IMR-90 (cell line): ENCODE measurements around the gene TMEM259. TPM values are rescaled to one million over a fixed set of nuclear protein-coding genes. Genes with fewer than 3 reads are reported as not detected.
A peak's percentile ranks its signal among the peaks of the same experiment; 100 is the strongest.

ENCODE experiments used
- ATAC-seq: fragments of 200-7000 bp; cut with Tn5 transposase; 2 replicates; pipeline ENCODE4 v1.9.1; 2020; ENCODE audit warnings: low read depth, mild to moderate bottlenecking, moderate library complexity
- BruUV-seq: library from RNA; stranded (reverse); fragments of 400-500 nt; replicated peaks from 2 replicates; lab custom pipeline; 2021; lab: Mats Ljungman, UMichigan
- CTCF ChIA-PET: fragments of 300-600 bp; formaldehyde crosslinking; extraction: SDS; loops from one replicate; lab custom pipeline; 2021; ENCODE audit warnings: antibody characterized with exemption; lab: Yijun Ruan, JAX
- POLR2A ChIA-PET: fragments of 300-600 bp; sonication (Branson Sonifier 250); formaldehyde crosslinking; loops from one replicate; lab custom pipeline; 2022; ENCODE audit warnings: antibody characterized with exemption; ENCODE audit not compliant: unreplicated experiment; lab: Charles Lee
- DNase-seq: peaks from one replicate; pipeline ENCODE4 v3.0.0; 2013
- H2AFZ ChIP-seq: replicated peaks from 2 replicates; pipeline ENCODE3; 2013; ENCODE audit warnings: low read length, mild to moderate bottlenecking; ENCODE audit not compliant: poor library complexity
- H2AK5ac ChIP-seq: 2 replicates; pipeline ENCODE4 v1.6.1; 2013; ENCODE audit warnings: low read depth, low read length, inconsistent platforms
- H2AK9ac ChIP-seq: replicated peaks from 2 replicates; pipeline ENCODE3; 2013; ENCODE audit warnings: mild to moderate bottlenecking, low read depth, low read length, moderate library complexity; ENCODE audit not compliant: poor library complexity
- H2BK120ac ChIP-seq: 2 replicates; pipeline ENCODE4 v1.6.1; 2013; ENCODE audit warnings: low read depth, low read length, inconsistent platforms
- H2BK15ac ChIP-seq: 3 replicates; pipeline ENCODE4 v1.6.1; 2013; ENCODE audit warnings: low read depth, low read length, inconsistent platforms
- H2BK20ac ChIP-seq: 2 replicates; pipeline ENCODE4 v1.6.1; 2013; ENCODE audit warnings: low read depth, mild to moderate bottlenecking, inconsistent platforms, low read length, moderate library complexity
- H2BK5ac ChIP-seq: 2 replicates; pipeline ENCODE4 v1.6.1; 2013; ENCODE audit warnings: mild to moderate bottlenecking, low read depth, low read length, inconsistent platforms; ENCODE audit not compliant: poor library complexity, severe bottlenecking
- H3K14ac ChIP-seq: replicated peaks from 2 replicates; pipeline ENCODE4 v1.6.1; 2013; ENCODE audit warnings: low read depth, low read length, inconsistent platforms
- H3K18ac ChIP-seq: 2 replicates; pipeline ENCODE4 v1.6.1; 2013; ENCODE audit warnings: low read depth, low read length, control low read depth
- H3K23ac ChIP-seq: 2 replicates; pipeline ENCODE4 v1.6.1; 2013; ENCODE audit warnings: low read depth, low read length, inconsistent platforms
- H3K27ac ChIP-seq: 2 replicates; pipeline ENCODE4 v1.5.1; 2013; ENCODE audit warnings: mild to moderate bottlenecking, control low read depth, low read length; ENCODE audit not compliant: insufficient read depth
- H3K27me3 ChIP-seq: 2 replicates; pipeline ENCODE4 v1.6.1; 2013; ENCODE audit warnings: low read length; ENCODE audit not compliant: control insufficient read depth, insufficient read depth
- H3K36me3 ChIP-seq: 2 replicates; pipeline ENCODE4 v1.6.1; 2013; ENCODE audit warnings: low read length, mixed read lengths; ENCODE audit not compliant: control insufficient read depth, insufficient read depth
- H3K4ac ChIP-seq: 2 replicates; pipeline ENCODE4 v1.6.1; 2013; ENCODE audit warnings: low read depth, low read length, inconsistent platforms
- H3K4me1 ChIP-seq: 2 replicates; pipeline ENCODE4 v1.6.1; 2013; ENCODE audit warnings: low read length, mixed read lengths; ENCODE audit not compliant: control insufficient read depth, insufficient read depth
- H3K4me2 ChIP-seq: 2 replicates; pipeline ENCODE4 v1.6.1; 2013; ENCODE audit warnings: low read depth, mild to moderate bottlenecking, control low read depth, low read length, moderate library complexity
- H3K4me3 ChIP-seq: 2 replicates; pipeline ENCODE4 v1.5.1; 2013; ENCODE audit warnings: low read depth, mild to moderate bottlenecking, control low read depth, low read length, moderate library complexity; ENCODE audit not compliant: insufficient read depth
- H3K56ac ChIP-seq: 2 replicates; pipeline ENCODE4 v1.6.1; 2013; ENCODE audit warnings: low read length, inconsistent platforms; ENCODE audit not compliant: insufficient read depth; ENCODE audit errors: extremely low read depth
- H3K79me1 ChIP-seq, 2 experiments: 2 replicates each; pipeline ENCODE4 v1.6.1; 2013; ENCODE audit warnings: low read length in 2 of 2, inconsistent platforms in 1 of 2, low read depth in 1 of 2
- H3K9ac ChIP-seq: 2 replicates; pipeline ENCODE4 v1.6.1; 2013; ENCODE audit warnings: low read depth, low read length, control low read depth
- H3K9me1 ChIP-seq: 2 replicates; pipeline ENCODE4 v1.6.1; 2013; ENCODE audit warnings: low read length, inconsistent platforms; ENCODE audit not compliant: insufficient read depth
- H3K9me3 ChIP-seq: 2 replicates; pipeline ENCODE4 v1.6.1; 2013; ENCODE audit warnings: low read length; ENCODE audit not compliant: control insufficient read depth, insufficient read depth
- H4K20me1 ChIP-seq: 2 replicates; pipeline ENCODE4 v1.6.1; 2013; ENCODE audit warnings: low read length, inconsistent platforms; ENCODE audit not compliant: insufficient read depth
- H4K5ac ChIP-seq: 2 replicates; pipeline ENCODE4 v1.6.1; 2013; ENCODE audit warnings: mild to moderate bottlenecking, low read depth, low read length, control low read depth
- H4K8ac ChIP-seq, 2 experiments: 2 replicates each; pipeline ENCODE4 v1.6.1; 2013; ENCODE audit warnings: low read depth in 2 of 2, low read length in 2 of 2, control low read depth in 1 of 2, inconsistent platforms in 1 of 2
- H4K91ac ChIP-seq: 2 replicates; pipeline ENCODE4 v1.6.1; 2013; ENCODE audit warnings: low read depth, low read length, inconsistent platforms; ENCODE audit not compliant: insufficient read depth
- FOS ChIP-seq: fragments of 150-350 bp; IDR thresholded peaks from 2 replicates; pipeline ENCODE4 v1.6.1; 2016; ENCODE audit warnings: low read depth, low read length
- MAFK ChIP-seq: IDR thresholded peaks from 2 replicates; pipeline ENCODE4 v1.6.1; 2012; ENCODE audit warnings: low read depth, low read length, improper control_type of control experiment
- MAZ ChIP-seq: IDR thresholded peaks from 2 replicates; pipeline ENCODE4 v1.6.1; 2012; ENCODE audit warnings: low read depth, mild to moderate bottlenecking, low read length, improper control_type of control experiment, moderate library complexity, borderline replicate concordance
- MXI1 ChIP-seq: IDR thresholded peaks from 2 replicates; pipeline ENCODE4 v1.6.1; 2012; ENCODE audit warnings: low read depth, mild to moderate bottlenecking, low read length, moderate library complexity, borderline replicate concordance
- POLR2A ChIP-seq: IDR thresholded peaks from 2 replicates; pipeline ENCODE4 v1.6.1; 2012; ENCODE audit warnings: mild to moderate bottlenecking, low read depth, low read length
- RCOR1 ChIP-seq: IDR thresholded peaks from 2 replicates; pipeline ENCODE4 v1.6.1; 2012; ENCODE audit warnings: mild to moderate bottlenecking, low read length, improper control_type of control experiment; ENCODE audit not compliant: insufficient replicate concordance
- RFX5 ChIP-seq: IDR thresholded peaks from 2 replicates; pipeline ENCODE4 v1.8.0; 2012; ENCODE audit warnings: low read depth, mild to moderate bottlenecking, low read length, moderate library complexity
- SMC3 ChIP-seq: fragments of 150-350 bp; IDR thresholded peaks from 2 replicates; pipeline ENCODE4 v1.6.1; 2016; ENCODE audit warnings: low read depth, mild to moderate bottlenecking, antibody characterized with exemption, low read length, moderate library complexity
- USF2 ChIP-seq: fragments of 150-350 bp; IDR thresholded peaks from 2 replicates; pipeline ENCODE4 v1.6.1; 2017; ENCODE audit warnings: mild to moderate bottlenecking, antibody characterized with exemption, low read length, low read depth
- WGBS, 2 experiments: methylation state at CpG; one replicate each; pipeline versions ENCODE4 v1.1.5 to v1.1.7; 2013; ENCODE audit warnings: missing lambda C conversion rate in 2 of 2; ENCODE audit not compliant: insufficient read length in 1 of 2; ENCODE audit errors: extremely low coverage in 2 of 2; 5-methylcytosine and 5-hydroxymethylcytosine counted together
- dilution Hi-C: fragments of 300-500 bp; cut with HindIII; formaldehyde crosslinking; loops from one replicate; pipeline ENCODE4 v1.14.3; 2018; ENCODE audit warnings: low sequenced_read_pairs; ENCODE audit not compliant: unreplicated experiment
- in situ Hi-C: fragments of 300-500 bp; cut with MboI; formaldehyde crosslinking; loops from 3 replicates; pipeline ENCODE4 v1.14.3; 2019; ENCODE audit warnings: low sequenced_read_pairs, inconsistent platforms, mixed read lengths
- intact Hi-C: fragments of 100-400 bp; cut with micrococcal nuclease; formaldehyde crosslinking; loops from 2 replicates; pipeline ENCODE4 v1.10.0; 2022
- polyA plus RNA-seq, 3 experiments: library from polyadenylated mRNA; depleted of rRNA; stranded (reverse); fragments of >200 nt; gene quantifications; 2 replicates each; pipeline ENCODE4 v1.2.3, GENCODE V29; 2012; ENCODE audit warnings: low replicate concordance in 1 of 3
- total RNA-seq: library from RNA; depleted of rRNA; stranded (reverse); fragments of >200 nt; gene quantifications from 2 replicates; pipeline ENCODE4 v1.2.3, GENCODE V29; 2012
- TF ChIP-seq, protein P1 (sequence below): fragments of 150-350 bp; IDR thresholded peaks from 2 replicates; pipeline ENCODE4 v1.6.1; 2016; ENCODE audit warnings: low read depth, mild to moderate bottlenecking, low read length, moderate library complexity, borderline replicate concordance

The TMEM259 gene
- total and polyA plus RNA-seq, 2 of the 4 experiments (the other 2 are of a cell fraction), result 22.6 to 153 TPM

GRCh38 chr19:993831-994393, 27.0 kb downstream of the TMEM259 start (continued):
- TF ChIP-seq, protein P1, sequence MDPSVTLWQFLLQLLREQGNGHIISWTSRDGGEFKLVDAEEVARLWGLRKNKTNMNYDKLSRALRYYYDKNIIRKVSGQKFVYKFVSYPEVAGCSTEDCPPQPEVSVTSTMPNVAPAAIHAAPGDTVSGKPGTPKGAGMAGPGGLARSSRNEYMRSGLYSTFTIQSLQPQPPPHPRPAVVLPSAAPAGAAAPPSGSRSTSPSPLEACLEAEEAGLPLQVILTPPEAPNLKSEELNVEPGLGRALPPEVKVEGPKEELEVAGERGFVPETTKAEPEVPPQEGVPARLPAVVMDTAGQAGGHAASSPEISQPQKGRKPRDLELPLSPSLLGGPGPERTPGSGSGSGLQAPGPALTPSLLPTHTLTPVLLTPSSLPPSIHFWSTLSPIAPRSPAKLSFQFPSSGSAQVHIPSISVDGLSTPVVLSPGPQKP, result no peak

GRCh38 chr19:993361-993830, 27.5 kb downstream of the TMEM259 start:
- no peak overlapping the region for H3K14ac ChIP-seq
- H2AK9ac ChIP-seq, result peak overlapping the region; percentile 55
- DNase-seq, result no peak
- in situ Hi-C loops, result no loop called here
- no peak overlapping the region for H3K9ac ChIP-seq
- CTCF ChIA-PET, result no interaction called here
- no peak overlapping the region for H4K8ac ChIP-seq
- no peak overlapping the region for H2BK5ac ChIP-seq
- no peak overlapping the region for H3K4me2 ChIP-seq
- dilution Hi-C loops, result no loop called here
- BruUV-seq, result no TSS peak
- TF ChIP-seq FOS, result no peak
- TF ChIP-seq, protein P1, result no peak
- no peak for TF ChIP-seq RFX5
- no peak for TF ChIP-seq MXI1
- no peak for TF ChIP-seq SMC3
- TF ChIP-seq MAFK, result no peak
- TF ChIP-seq USF2, result no peak
- no peak for TF ChIP-seq MAZ
- no peak for TF ChIP-seq RCOR1
- no peak for TF ChIP-seq POLR2A
- H3K27me3 ChIP-seq, result peaks cover 24% of the 10 kb centered on the region
- no peak overlapping the region for H2AFZ ChIP-seq
- intact Hi-C loops, result no loop called here
- H2BK120ac ChIP-seq, result no peak overlapping the region
- no peak overlapping the region for H3K23ac ChIP-seq
- no peaks in the 10 kb centered on the region; the same call in 1 of the 2 replicates for H4K20me1 ChIP-seq
- H3K79me1 ChIP-seq, result no peaks in the 10 kb centered on the region; a peak in 1 of 4 replicates
- H3K9me3 ChIP-seq, result no peaks in the 10 kb centered on the region
- H3K4me1 ChIP-seq, result peaks cover 5% of the 10 kb centered on the region
- no peak overlapping the region for H2BK15ac ChIP-seq
- H4K91ac ChIP-seq, result no peak overlapping the region
- no peak for ATAC-seq
- H3K27ac ChIP-seq, result no peak overlapping the region
- H2BK20ac ChIP-seq, result no peak overlapping the region
- H3K4ac ChIP-seq, result no peak overlapping the region
- no peak overlapping the region for H3K18ac ChIP-seq
- POLR2A ChIA-PET, result no interaction called here
- peaks cover 38% of the 10 kb centered on the region for H3K36me3 ChIP-seq
- H3K4me3 ChIP-seq, result no peak overlapping the region
- no peak overlapping the region for H2AK5ac ChIP-seq
- no peak overlapping the region for H3K56ac ChIP-seq
- 81% methylated on average over 10 of the region's 17 CpGs; no CpG with 5 or more reads in 1 of the 2 experiments for WGBS, 2 experiments
- H3K9me1 ChIP-seq, result no peaks in the 10 kb centered on the region
- H4K5ac ChIP-seq, result no peak overlapping the region
